Loucy (cell line): ENCODE measurements around the gene PLK2.

ENCODE experiments used
- H2AFZ ChIP-seq: fragments of 200-600 bp; sonication (generic); 2 replicates; pipeline ENCODE4 v1.6.0; 2016; ENCODE audit warnings: antibody characterized with exemption, mild to moderate bottlenecking, low read length, moderate library complexity
- H3F3A ChIP-seq: fragments of 200-600 bp; 2 replicates; pipeline ENCODE4 v1.6.0; 2016; ENCODE audit warnings: antibody characterized with exemption, low read depth, mild to moderate bottlenecking
- H3K27me3 ChIP-seq: fragments of 200-600 bp; sonication (generic); 2 replicates; pipeline ENCODE4 v1.6.1; 2014; ENCODE audit warnings: low read length, mild to moderate bottlenecking; ENCODE audit not compliant: insufficient read depth, poor library complexity, severe bottlenecking
- H3K36me3 ChIP-seq: fragments of 200-600 bp; sonication (generic); 2 replicates; pipeline ENCODE4 v1.6.1; 2016; ENCODE audit warnings: low read length; ENCODE audit not compliant: insufficient read depth
- H3K4me1 ChIP-seq: fragments of 200-600 bp; sonication (generic); 2 replicates; pipeline ENCODE4 v1.5.1; 2014; ENCODE audit warnings: low read length, mild to moderate bottlenecking; ENCODE audit not compliant: insufficient read depth, poor library complexity, severe bottlenecking
- H3K4me2 ChIP-seq: fragments of 200-600 bp; sonication (generic); 2 replicates; pipeline ENCODE4 v1.6.0; 2014; ENCODE audit warnings: antibody characterized with exemption, low read length, low read depth, mild to moderate bottlenecking; ENCODE audit not compliant: poor library complexity, severe bottlenecking
- H3K4me3 ChIP-seq: fragments of 200-600 bp; sonication (generic); 2 replicates; pipeline ENCODE4 v1.5.1; 2014; ENCODE audit warnings: low read length, mild to moderate bottlenecking, mixed read lengths; ENCODE audit not compliant: poor library complexity, severe bottlenecking
- H3K79me2 ChIP-seq: fragments of 200-600 bp; sonication (generic); 2 replicates; pipeline ENCODE4 v1.6.1; 2014; ENCODE audit warnings: low read length; ENCODE audit not compliant: insufficient read depth
- H3K9ac ChIP-seq: fragments of 200-600 bp; sonication (generic); 2 replicates; pipeline ENCODE4 v1.6.0; 2014; ENCODE audit warnings: mild to moderate bottlenecking, low read depth, low read length, moderate library complexity; ENCODE audit not compliant: poor library complexity, severe bottlenecking
- H3K9me2 ChIP-seq: fragments of 200-600 bp; sonication (generic); replicated peaks from 2 replicates; pipeline ENCODE4 v1.6.1; 2016; ENCODE audit warnings: low read depth, low read length, mixed read lengths
- H3K9me3 ChIP-seq: fragments of 200-600 bp; sonication (generic); 2 replicates; pipeline ENCODE4 v1.6.1; 2014; ENCODE audit warnings: mild to moderate bottlenecking, antibody characterized with exemption, low read length, low read depth; ENCODE audit not compliant: insufficient read depth
- H4K20me1 ChIP-seq: fragments of 200-600 bp; sonication (generic); 2 replicates; pipeline ENCODE4 v1.6.0; 2014; ENCODE audit warnings: antibody characterized with exemption, low read length, mild to moderate bottlenecking; ENCODE audit not compliant: insufficient read depth, poor library complexity, severe bottlenecking
- EZH2phosphoT487 ChIP-seq: fragments of 200-600 bp; IDR thresholded peaks from 2 replicates; pipeline ENCODE4 v1.6.1; 2018; ENCODE audit warnings: antibody characterized with exemption, mild to moderate bottlenecking, moderate library complexity, borderline replicate concordance
- TF ChIP-seq, protein P1 (sequence below): fragments of 200-600 bp; sonication (generic); conservative IDR thresholded peaks from 2 replicates; pipeline ENCODE4 v1.5.1; 2014; ENCODE audit warnings: mild to moderate bottlenecking, antibody characterized with exemption, low read length

Gene PLK2

DNA sequence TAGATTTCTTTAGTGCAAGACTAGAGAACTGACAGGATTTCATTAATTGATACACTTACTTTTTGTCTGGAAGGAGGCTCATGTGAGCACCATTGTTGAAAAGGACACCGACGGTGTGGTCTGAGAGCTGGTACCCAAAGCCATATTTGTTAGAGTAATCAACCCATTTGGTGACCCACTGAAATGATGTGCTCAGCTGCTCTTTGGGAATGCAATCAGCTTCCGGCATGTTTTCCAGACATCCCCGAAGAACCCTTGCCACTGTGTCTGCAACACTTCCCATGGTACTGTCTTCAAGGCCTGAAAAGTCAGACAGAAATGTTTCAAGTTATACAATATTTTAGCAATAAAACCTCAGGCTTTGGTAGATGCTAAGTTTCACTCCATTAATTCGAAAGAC, 4.4 kb downstream of the PLK2 start:
- no peaks in the 10 kb centered on the region for H3K27me3 ChIP-seq
- H3K36me3 ChIP-seq, result no peaks in the 10 kb centered on the region
- no peaks in the 10 kb centered on the region for H3K4me1 ChIP-seq
- no peak overlapping the region for H2AFZ ChIP-seq
- H3K9me3 ChIP-seq, result no peaks in the 10 kb centered on the region
- no peak overlapping the region for H3K9ac ChIP-seq
- no peak overlapping the region for H3K4me2 ChIP-seq
- H3K4me3 ChIP-seq, result no peak overlapping the region
- no peaks in the 10 kb centered on the region for H3K79me2 ChIP-seq
- H3K9me2 ChIP-seq, result no peaks in the 10 kb centered on the region
- TF ChIP-seq, protein P1, sequence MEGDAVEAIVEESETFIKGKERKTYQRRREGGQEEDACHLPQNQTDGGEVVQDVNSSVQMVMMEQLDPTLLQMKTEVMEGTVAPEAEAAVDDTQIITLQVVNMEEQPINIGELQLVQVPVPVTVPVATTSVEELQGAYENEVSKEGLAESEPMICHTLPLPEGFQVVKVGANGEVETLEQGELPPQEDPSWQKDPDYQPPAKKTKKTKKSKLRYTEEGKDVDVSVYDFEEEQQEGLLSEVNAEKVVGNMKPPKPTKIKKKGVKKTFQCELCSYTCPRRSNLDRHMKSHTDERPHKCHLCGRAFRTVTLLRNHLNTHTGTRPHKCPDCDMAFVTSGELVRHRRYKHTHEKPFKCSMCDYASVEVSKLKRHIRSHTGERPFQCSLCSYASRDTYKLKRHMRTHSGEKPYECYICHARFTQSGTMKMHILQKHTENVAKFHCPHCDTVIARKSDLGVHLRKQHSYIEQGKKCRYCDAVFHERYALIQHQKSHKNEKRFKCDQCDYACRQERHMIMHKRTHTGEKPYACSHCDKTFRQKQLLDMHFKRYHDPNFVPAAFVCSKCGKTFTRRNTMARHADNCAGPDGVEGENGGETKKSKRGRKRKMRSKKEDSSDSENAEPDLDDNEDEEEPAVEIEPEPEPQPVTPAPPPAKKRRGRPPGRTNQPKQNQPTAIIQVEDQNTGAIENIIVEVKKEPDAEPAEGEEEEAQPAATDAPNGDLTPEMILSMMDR, result no peak
- TF ChIP-seq EZH2phosphoT487, result no peak
- H3F3A ChIP-seq, result no peaks in the 10 kb centered on the region
- H4K20me1 ChIP-seq, result no peaks in the 10 kb centered on the region

DNA sequence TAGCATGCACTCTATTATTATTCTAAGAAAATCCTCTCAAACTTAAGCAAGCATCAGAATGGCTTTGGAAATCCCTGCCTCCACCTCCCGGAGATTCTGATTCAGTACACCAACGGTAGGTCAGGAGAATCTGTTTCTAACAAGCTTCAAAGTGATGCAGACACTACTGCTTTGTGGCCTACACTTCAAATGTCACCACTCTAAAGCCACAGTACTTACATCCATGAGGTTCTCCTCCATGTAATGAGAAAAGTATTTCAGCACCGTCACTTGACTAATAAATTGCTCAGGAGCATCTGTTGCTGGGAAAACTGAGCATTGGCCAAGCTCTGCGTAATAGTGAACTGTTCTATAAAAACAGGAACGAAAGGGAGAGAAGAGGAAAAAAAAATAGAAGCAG, 4.8 kb downstream of the PLK2 start:
- TF ChIP-seq EZH2phosphoT487, result no peak
- Histone ChIP-seq H3K36me3 (no peaks in the 10 kb centered on the region), H3K79me2 (no peaks in the 10 kb centered on the region), H3K27me3 (no peaks in the 10 kb centered on the region), H3K4me2 (no peak overlapping the region), H3K9me3 (no peaks in the 10 kb centered on the region), H4K20me1 (no peaks in the 10 kb centered on the region), H3K4me3 (no peak overlapping the region), H3K4me1 (no peaks in the 10 kb centered on the region), H2AFZ (no peak overlapping the region), H3K9me2 (no peaks in the 10 kb centered on the region), H3F3A (no peaks in the 10 kb centered on the region), H3K9ac (no peak overlapping the region)

DNA sequence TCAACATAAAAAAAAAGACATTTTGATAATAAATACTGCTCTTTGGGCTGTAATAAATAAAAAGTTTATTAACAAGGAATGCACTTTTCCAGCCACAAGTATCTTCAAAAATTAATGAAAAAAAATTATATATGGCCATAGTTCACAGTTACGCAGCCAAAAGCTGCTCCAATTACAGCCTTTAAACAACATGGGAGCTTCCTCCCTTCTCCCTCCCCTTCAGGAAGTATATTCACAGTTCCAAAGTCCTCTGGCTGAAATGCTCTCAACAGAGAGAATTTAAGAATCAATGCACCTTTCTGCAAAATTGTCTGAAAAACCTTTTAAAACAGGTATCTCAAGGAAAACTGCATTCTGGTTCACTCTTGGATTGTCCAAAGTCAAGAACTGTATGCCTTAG, 5.9 kb downstream of the PLK2 start:
- Histone ChIP-seq H3K4me1 (no peaks in the 10 kb centered on the region), H3K27me3 (no peaks in the 10 kb centered on the region), H3K9ac (no peak overlapping the region), H3K36me3 (no peaks in the 10 kb centered on the region), H3K79me2 (no peaks in the 10 kb centered on the region), H4K20me1 (no peaks in the 10 kb centered on the region), H3K9me2 (no peaks in the 10 kb centered on the region), H3K4me2 (no peak overlapping the region), H3K9me3 (no peaks in the 10 kb centered on the region), H3K4me3 (no peak overlapping the region), H3F3A (no peaks in the 10 kb centered on the region), H2AFZ (no peak overlapping the region)
- no peak for TF ChIP-seq EZH2phosphoT487
- TF ChIP-seq, protein P1, result no peak

DNA sequence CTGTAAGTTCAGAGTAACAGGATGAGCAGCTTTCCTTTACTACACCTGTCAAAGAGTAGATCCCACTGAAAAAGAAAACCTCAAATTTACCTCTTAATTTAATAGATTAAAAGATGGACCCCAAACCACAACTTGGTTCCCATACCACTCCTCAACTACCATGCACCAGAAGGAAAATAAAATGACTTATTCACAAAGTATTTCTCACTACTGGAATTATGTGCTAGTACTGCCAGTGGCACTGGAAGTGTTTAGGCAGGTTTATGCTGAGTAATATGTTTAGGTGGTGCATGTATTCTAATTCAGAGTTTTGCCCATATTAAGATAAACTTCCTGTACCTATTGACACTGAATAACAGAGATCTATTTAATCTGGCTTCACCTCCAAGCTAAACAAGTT, 6.6 kb downstream of the PLK2 start:
- Histone ChIP-seq H4K20me1 (no peaks in the 10 kb centered on the region), H3K9ac (no peak overlapping the region), H3K4me3 (no peak overlapping the region), H3K27me3 (no peaks in the 10 kb centered on the region), H3K9me2 (no peaks in the 10 kb centered on the region), H2AFZ (no peak overlapping the region), H3K9me3 (no peaks in the 10 kb centered on the region), H3K79me2 (no peaks in the 10 kb centered on the region), H3F3A (no peaks in the 10 kb centered on the region), H3K4me2 (no peak overlapping the region), H3K36me3 (no peaks in the 10 kb centered on the region), H3K4me1 (no peaks in the 10 kb centered on the region)
- TF ChIP-seq, protein P1, result no peak
- TF ChIP-seq EZH2phosphoT487, result no peak
